ENCODE results near the gene HPCA. TPM values are rescaled to one million over a fixed set of nuclear protein-coding genes. Genes with fewer than 3 reads are reported as not detected.

Gene HPCA
- total RNA-seq, 1 experiment from 2014 or later: not detected

- TF ChIP-seq, protein P1, sequence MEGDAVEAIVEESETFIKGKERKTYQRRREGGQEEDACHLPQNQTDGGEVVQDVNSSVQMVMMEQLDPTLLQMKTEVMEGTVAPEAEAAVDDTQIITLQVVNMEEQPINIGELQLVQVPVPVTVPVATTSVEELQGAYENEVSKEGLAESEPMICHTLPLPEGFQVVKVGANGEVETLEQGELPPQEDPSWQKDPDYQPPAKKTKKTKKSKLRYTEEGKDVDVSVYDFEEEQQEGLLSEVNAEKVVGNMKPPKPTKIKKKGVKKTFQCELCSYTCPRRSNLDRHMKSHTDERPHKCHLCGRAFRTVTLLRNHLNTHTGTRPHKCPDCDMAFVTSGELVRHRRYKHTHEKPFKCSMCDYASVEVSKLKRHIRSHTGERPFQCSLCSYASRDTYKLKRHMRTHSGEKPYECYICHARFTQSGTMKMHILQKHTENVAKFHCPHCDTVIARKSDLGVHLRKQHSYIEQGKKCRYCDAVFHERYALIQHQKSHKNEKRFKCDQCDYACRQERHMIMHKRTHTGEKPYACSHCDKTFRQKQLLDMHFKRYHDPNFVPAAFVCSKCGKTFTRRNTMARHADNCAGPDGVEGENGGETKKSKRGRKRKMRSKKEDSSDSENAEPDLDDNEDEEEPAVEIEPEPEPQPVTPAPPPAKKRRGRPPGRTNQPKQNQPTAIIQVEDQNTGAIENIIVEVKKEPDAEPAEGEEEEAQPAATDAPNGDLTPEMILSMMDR (IDR thresholded peaks at IDR 0.05; ENCODE audit: unreplicated experiment): no peak
- DNase-seq: no peak
- peaks cover 6% of the 10 kb centered on the region for H3K36me3 Mint-ChIP-seq (ENCODE audit: insufficient read depth, unreplicated experiment)
- no TSS peak for BruUV-seq (replicated peaks)
- H3K27ac Mint-ChIP-seq (ENCODE audit: unreplicated experiment): no peak overlapping the region
- CTCF ChIA-PET: no interaction called here
- H3K9me3 Mint-ChIP-seq (ENCODE audit: low read depth, unreplicated experiment): no peaks in the 10 kb centered on the region
- intact Hi-C loops (cut with micrococcal nuclease; ENCODE audit: unreplicated experiment): no loop called here
- H3K4me3 Mint-ChIP-seq (ENCODE audit: low read depth, unreplicated experiment): no peak overlapping the region
- H3K4me1 Mint-ChIP-seq (ENCODE audit: low read depth, unreplicated experiment): peaks cover 10% of the 10 kb centered on the region
- no peaks in the 10 kb centered on the region for H3K27me3 Mint-ChIP-seq (ENCODE audit: unreplicated experiment)
Observed at GRCh38 chr1:32858791-32859190, 27.5 kb upstream of the HPCA start.

GRCh38 chr1:32859915-32860314 lies 26.4 kb upstream of the HPCA start:
- H3K36me3 Mint-ChIP-seq (ENCODE audit: insufficient read depth, unreplicated experiment): peaks cover 6% of the 10 kb centered on the region
- no peak overlapping the region for H3K27ac Mint-ChIP-seq (ENCODE audit: unreplicated experiment)
- H3K27me3 Mint-ChIP-seq (ENCODE audit: unreplicated experiment): no peaks in the 10 kb centered on the region
- TF ChIP-seq, protein P1 (IDR thresholded peaks at IDR 0.05; ENCODE audit: unreplicated experiment): no peak
- H3K4me3 Mint-ChIP-seq (ENCODE audit: low read depth, unreplicated experiment): no peak overlapping the region
- H3K4me1 Mint-ChIP-seq (ENCODE audit: low read depth, unreplicated experiment): peaks cover 1% of the 10 kb centered on the region
- no TSS peak for BruUV-seq (replicated peaks)
- no peaks in the 10 kb centered on the region for H3K9me3 Mint-ChIP-seq (ENCODE audit: low read depth, unreplicated experiment)
- CTCF ChIA-PET: no interaction called here
- no peak for DNase-seq
- intact Hi-C loops (cut with micrococcal nuclease; ENCODE audit: unreplicated experiment): no loop called here

DNA sequence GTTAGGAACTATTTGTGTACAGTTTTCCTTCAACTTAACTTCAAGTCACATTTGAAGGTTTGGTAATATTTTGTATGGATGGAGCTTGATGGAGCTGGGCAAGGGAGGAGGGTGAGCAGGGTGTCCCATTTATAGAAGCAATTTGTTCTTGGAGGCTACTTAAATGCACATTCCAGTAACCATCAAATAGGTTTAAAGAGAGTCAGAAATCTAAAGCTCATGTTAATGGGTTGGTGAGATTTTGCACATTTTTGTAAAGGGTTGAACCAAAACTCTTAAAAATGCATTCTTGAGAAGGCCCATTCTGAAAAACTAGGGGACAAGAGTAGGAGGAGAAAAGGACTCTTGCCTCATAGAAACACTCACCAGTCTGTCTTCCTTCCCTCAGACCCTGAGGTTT lies 25.7 kb upstream of the HPCA start:
- H3K27me3 Mint-ChIP-seq (ENCODE audit: unreplicated experiment): no peaks in the 10 kb centered on the region
- TF ChIP-seq, protein P1 (IDR thresholded peaks at IDR 0.05; ENCODE audit: unreplicated experiment): no peak
- no peak for DNase-seq
- intact Hi-C loops (cut with micrococcal nuclease; ENCODE audit: unreplicated experiment): no loop called here
- H3K9me3 Mint-ChIP-seq (ENCODE audit: low read depth, unreplicated experiment): no peaks in the 10 kb centered on the region
- no peaks in the 10 kb centered on the region for H3K4me1 Mint-ChIP-seq (ENCODE audit: low read depth, unreplicated experiment)
- no peak overlapping the region for H3K27ac Mint-ChIP-seq (ENCODE audit: unreplicated experiment)
- no TSS peak for BruUV-seq (replicated peaks)
- no peak overlapping the region for H3K4me3 Mint-ChIP-seq (ENCODE audit: low read depth, unreplicated experiment)
- CTCF ChIA-PET: no interaction called here
- H3K36me3 Mint-ChIP-seq (ENCODE audit: insufficient read depth, unreplicated experiment): peaks cover 6% of the 10 kb centered on the region

- Mint-ChIP-seq H3K4me3 (ENCODE audit: low read depth, unreplicated experiment) (no peak overlapping the region), H3K27ac (ENCODE audit: unreplicated experiment) (no peak overlapping the region), H3K36me3 (ENCODE audit: insufficient read depth, unreplicated experiment) (no peaks in the 10 kb centered on the region), H3K4me1 (ENCODE audit: low read depth, unreplicated experiment) (no peaks in the 10 kb centered on the region), H3K9me3 (ENCODE audit: low read depth, unreplicated experiment) (no peaks in the 10 kb centered on the region), H3K27me3 (ENCODE audit: unreplicated experiment) (no peaks in the 10 kb centered on the region)
- CTCF ChIA-PET: no interaction called here
- intact Hi-C loops (cut with micrococcal nuclease; ENCODE audit: unreplicated experiment): no loop called here
- no TSS peak for BruUV-seq (replicated peaks)
- TF ChIP-seq, protein P1 (IDR thresholded peaks at IDR 0.05; ENCODE audit: unreplicated experiment): no peak
- no peak for DNase-seq
Observed at GRCh38 chr1:32861904-32862695, 24.2 kb upstream of the HPCA start.
